Measurements from ENCODE around the gene BAIAP2.
"Not testable (repeated sequence)": the region's sequence is repeated elsewhere in the genome, so short reads cannot be mapped to it uniquely, and the experiment has no call there.

The BAIAP2 gene

GRCh38 chr17:81012574-81013447, 22.1 kb upstream of the BAIAP2 start:
- peak overlapping the region; percentile 56; the same call in 1 of the 2 replicates for H3K4me2 ChIP-seq
- H3K36me3 ChIP-seq = no peaks in the 10 kb centered on the region
- no peak overlapping the region for H3K9ac ChIP-seq
- H3K4me3 ChIP-seq = no peak overlapping the region
- H4K20me1 ChIP-seq = no peaks in the 10 kb centered on the region
- H3K27me3 ChIP-seq = peaks cover 4% of the 10 kb centered on the region; the same call in 1 of the 2 replicates
- H3K9me3 ChIP-seq = peaks cover 41% of the 10 kb centered on the region
- peaks cover 26% of the 10 kb centered on the region for H3K4me1 ChIP-seq
- no peak overlapping the region for H3K27ac ChIP-seq
- no peak for TF ChIP-seq Cebpa-rat (IDR thresholded peaks at IDR 0.05)

DNA sequence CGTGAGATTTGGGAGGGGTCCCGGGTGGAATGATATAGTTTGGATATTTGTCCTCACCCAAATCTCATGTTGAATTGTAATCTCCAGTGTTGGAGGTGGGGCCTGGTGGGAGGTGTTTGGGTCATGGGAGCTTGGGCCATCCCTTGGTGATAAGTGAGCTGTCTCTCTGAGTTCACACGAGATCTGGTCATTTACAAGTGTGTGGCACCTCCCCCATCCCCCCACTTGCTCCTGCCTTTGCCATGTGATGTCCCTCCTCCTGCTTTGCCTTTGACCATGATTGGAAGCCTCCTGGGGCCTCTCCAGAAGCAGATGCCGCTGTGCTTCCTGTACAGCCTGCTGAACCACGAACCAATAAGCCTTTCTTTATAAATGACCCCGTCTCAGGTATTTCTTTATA, 21.3 kb upstream of the BAIAP2 start:
- no peaks in the 10 kb centered on the region for H3K36me3 ChIP-seq
- no peak for TF ChIP-seq Cebpa-rat (IDR thresholded peaks at IDR 0.05)
- H3K4me1 ChIP-seq = peaks cover 34% of the 10 kb centered on the region
- H3K27me3 ChIP-seq = peaks cover 4% of the 10 kb centered on the region; the same call in 1 of the 2 replicates
- H3K4me2 ChIP-seq = peak overlapping the region; percentile 56
- H3K9me3 ChIP-seq = peaks cover 41% of the 10 kb centered on the region
- no peak overlapping the region for H3K27ac ChIP-seq
- H3K9ac ChIP-seq = no peak overlapping the region
- H4K20me1 ChIP-seq = no peaks in the 10 kb centered on the region
- no peak overlapping the region for H3K4me3 ChIP-seq

GRCh38 chr17:81015136-81015535, 19.8 kb upstream of the BAIAP2 start:
- Histone ChIP-seq H3K36me3 (no peaks in the 10 kb centered on the region), H3K4me3 (no peak overlapping the region), H3K27me3 (no peaks in the 10 kb centered on the region), H4K20me1 (no peaks in the 10 kb centered on the region), H3K9me3 (peaks cover 41% of the 10 kb centered on the region), H3K4me2 (no peak overlapping the region), H3K27ac (no peak overlapping the region), H3K4me1 (peaks cover 41% of the 10 kb centered on the region), H3K9ac (no peak overlapping the region)
- TF ChIP-seq Cebpa-rat (IDR thresholded peaks at IDR 0.05) = no peak

DNA sequence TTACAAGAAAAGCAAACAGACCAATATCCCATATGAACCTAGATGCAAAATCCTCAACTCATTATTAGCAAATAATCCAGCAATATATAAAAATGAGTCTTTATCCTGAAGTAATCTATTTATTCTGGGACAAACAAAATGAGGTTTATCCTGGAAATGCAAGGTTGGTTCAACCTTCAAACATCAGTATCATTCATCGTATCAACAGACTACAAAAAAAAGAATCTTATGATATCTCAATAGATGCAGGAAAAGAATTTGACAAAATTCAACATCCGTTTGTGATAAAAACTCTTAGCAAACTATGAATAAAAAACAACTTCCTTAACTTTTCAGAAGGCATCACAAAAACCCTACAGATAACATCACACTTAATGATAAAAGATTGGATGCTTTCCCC, 18.4 kb upstream of the BAIAP2 start:
- no peaks in the 10 kb centered on the region for H3K36me3 ChIP-seq
- peaks cover 27% of the 10 kb centered on the region for H3K9me3 ChIP-seq
- H3K27me3 ChIP-seq = no peaks in the 10 kb centered on the region
- H4K20me1 ChIP-seq = no peaks in the 10 kb centered on the region
- no peak overlapping the region for H3K4me3 ChIP-seq
- H3K9ac ChIP-seq = no peak overlapping the region
- peaks cover 41% of the 10 kb centered on the region for H3K4me1 ChIP-seq
- TF ChIP-seq Cebpa-rat (IDR thresholded peaks at IDR 0.05) = no peak
- H3K4me2 ChIP-seq = no peak overlapping the region
- H3K27ac ChIP-seq = no peak overlapping the region

- H3K9me3 ChIP-seq = peaks cover 19% of the 10 kb centered on the region
- H3K4me3 ChIP-seq, H3K9ac ChIP-seq, H3K36me3 ChIP-seq, H3K27me3 ChIP-seq, H4K20me1 ChIP-seq: not testable (repeated sequence)
- peak overlapping the region; percentile 76 for H3K27ac ChIP-seq
- peaks cover 41% of the 10 kb centered on the region for H3K4me1 ChIP-seq
- H3K4me2 ChIP-seq = peak overlapping the region; percentile 89
Measured at GRCh38 chr17:81017330-81017729, 17.6 kb upstream of the BAIAP2 start.

DNA sequence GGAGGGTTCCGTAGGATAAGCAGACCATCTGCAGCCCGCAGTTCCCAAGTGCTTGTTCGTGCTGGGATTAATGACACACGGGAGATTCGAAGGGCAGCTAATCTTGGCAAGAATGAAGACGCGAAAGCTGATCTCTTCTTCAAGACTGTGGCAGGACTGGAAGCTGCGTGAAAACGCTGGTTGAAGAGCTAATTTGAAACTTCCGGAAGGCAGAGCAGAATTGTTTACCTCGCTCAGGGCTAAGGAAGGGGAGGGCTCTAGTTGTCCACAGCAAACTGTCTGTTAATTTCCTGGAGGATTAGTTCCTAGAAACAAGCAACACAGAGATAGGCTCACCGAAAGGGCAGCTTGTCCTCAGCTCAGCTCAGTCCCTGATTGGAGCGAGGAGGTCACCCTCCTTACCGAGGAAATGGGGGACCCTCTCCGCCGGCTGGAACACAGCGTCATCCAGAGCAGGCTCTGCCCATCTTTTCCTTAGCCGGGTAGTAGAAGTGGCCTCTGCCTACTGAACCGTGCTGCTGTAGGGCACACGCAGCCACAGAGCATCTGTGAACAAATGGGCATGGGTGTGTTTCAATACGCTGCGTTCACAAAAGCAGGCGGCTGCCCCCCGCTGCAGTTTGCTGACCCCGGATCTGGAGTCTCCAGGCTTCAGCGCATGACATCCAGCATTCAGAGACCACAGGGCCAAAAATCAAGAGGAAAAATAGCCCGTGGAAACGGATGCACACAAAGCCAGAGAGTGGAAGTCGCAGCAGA, 16.7 kb upstream of the BAIAP2 start:
- peak overlapping the region; percentile 76 for H3K27ac ChIP-seq
- no peaks in the 10 kb centered on the region; the same call in 1 of the 2 replicates for H3K27me3 ChIP-seq
- H3K4me3 ChIP-seq = peak overlapping the region; percentile 60
- H4K20me1 ChIP-seq = 0 out of 2 replicates have a peak, but pooled peaks cover under 1% of the 10 kb centered on the region
- TF ChIP-seq Cebpa-rat (IDR thresholded peaks at IDR 0.05) = no peak
- peak overlapping the region; percentile 89 for H3K4me2 ChIP-seq
- peaks cover 12% of the 10 kb centered on the region for H3K9me3 ChIP-seq
- no peaks in the 10 kb centered on the region for H3K36me3 ChIP-seq
- peaks cover 42% of the 10 kb centered on the region for H3K4me1 ChIP-seq
- peak overlapping the region; percentile 67; the same call in 1 of the 2 replicates for H3K9ac ChIP-seq

DNA sequence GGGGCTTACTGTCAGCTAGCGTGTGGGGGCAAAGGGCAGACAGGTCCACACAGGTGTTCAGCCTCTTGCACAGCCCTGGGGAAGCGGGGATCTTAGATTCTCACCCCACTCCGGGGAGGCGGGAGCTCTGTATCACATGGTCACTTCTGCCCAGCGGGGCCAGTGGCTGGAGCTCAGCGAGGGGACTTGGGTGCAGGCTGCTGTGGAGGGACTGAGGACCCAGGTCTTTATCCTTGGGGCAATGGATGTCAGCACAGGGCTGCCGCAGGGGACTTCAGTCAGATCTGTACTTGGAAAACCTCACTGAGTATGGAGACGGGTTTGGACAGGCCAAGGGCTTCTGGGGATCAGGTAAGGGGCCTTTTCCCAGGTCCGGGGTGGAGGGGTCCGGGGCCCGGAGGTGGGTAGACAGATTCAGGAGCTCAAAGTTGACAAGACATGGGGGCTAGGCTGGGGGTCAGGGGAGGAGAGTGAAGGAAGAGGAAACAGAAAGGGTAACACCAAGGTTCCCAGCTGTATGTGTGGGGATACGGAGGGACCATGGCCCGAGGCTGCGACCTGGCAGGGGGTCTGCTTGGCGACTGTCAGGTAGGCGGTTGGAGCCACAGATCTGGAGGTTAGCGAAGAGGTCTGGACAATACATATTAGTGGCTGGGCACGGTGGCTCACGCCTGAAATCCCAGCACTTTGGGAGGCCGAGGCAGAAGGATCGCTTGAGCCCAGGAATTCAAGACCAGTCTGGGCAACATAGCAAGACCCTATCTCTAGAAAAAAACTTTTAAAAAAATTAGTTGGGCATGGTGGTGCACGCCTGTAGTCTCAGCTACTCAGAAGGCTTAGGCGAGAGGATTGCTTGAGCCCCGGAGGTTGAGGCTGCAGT, 15.1 kb upstream of the BAIAP2 start:
- Histone ChIP-seq H3K4me1 (peaks cover 41% of the 10 kb centered on the region), H4K20me1 (0 out of 2 replicates have a peak, but pooled peaks cover 4% of the 10 kb centered on the region), H3K27me3 (peaks cover 3% of the 10 kb centered on the region; the same call in 1 of the 2 replicates), H3K4me3 (no peak overlapping the region), H3K27ac (0 out of 2 replicates have a peak overlapping the region, but pooled peaks have one; percentile 6), H3K4me2 (peak overlapping the region; percentile 89), H3K9me3 (peaks cover 12% of the 10 kb centered on the region), H3K9ac (no peak overlapping the region), H3K36me3 (no peaks in the 10 kb centered on the region)
- TF ChIP-seq Cebpa-rat (IDR thresholded peaks at IDR 0.05) = no peak

GRCh38 chr17:81020443-81020766, 14.5 kb upstream of the BAIAP2 start:
- no peak overlapping the region for H3K4me2 ChIP-seq
- no peak overlapping the region for H3K27ac ChIP-seq
- no peak overlapping the region for H3K4me3 ChIP-seq
- peaks cover 9% of the 10 kb centered on the region for H3K27me3 ChIP-seq
- 0 out of 2 replicates have a peak, but pooled peaks cover 4% of the 10 kb centered on the region for H4K20me1 ChIP-seq
- TF ChIP-seq Cebpa-rat (IDR thresholded peaks at IDR 0.05) = no peak
- H3K9me3 ChIP-seq = peaks cover 12% of the 10 kb centered on the region
- peaks cover 41% of the 10 kb centered on the region for H3K4me1 ChIP-seq
- no peaks in the 10 kb centered on the region for H3K36me3 ChIP-seq
- H3K9ac ChIP-seq = no peak overlapping the region

DNA sequence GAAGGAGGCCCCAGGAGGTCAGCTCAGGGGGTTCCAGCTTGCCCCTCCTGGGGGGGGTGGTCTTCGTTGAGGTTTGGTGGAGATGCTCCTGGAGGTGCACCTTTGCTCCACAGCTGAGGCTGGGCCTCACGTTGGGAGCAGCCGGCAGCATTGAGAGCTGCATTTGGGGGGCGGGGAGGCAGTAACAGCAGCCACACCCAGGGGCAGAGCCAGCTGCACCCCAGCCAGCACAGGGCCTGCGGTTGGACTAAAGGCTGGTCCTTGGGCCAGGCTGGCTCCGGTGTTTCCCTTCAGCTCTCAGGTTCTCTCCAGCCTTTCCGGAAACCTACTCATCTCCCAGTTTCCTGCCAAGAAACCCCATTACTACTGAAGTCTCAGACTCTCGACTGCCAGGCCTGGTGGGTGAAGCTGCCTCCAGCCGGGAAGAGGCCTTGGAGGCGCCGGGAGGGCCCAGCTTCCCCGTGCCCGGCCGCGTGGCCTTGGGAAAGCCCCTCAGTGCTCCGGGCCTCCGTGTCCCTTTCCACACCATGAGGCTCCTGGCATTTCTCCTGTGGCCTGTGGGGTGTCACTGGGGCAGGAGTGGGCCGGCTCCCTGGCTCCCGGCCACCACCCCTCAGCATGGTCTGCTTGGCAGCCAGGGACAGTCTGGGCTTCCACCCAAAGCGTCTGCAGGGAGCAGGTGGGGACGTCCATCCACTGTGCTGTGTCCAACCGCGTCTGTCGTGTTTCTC, 14.0 kb upstream of the BAIAP2 start:
- peaks cover 41% of the 10 kb centered on the region for H3K4me1 ChIP-seq
- no peaks in the 10 kb centered on the region for H3K36me3 ChIP-seq
- H3K4me2 ChIP-seq = no peak overlapping the region
- H4K20me1 ChIP-seq = peaks cover 10% of the 10 kb centered on the region; the same call in 1 of the 2 replicates
- H3K4me3 ChIP-seq = no peak overlapping the region
- H3K9ac ChIP-seq = no peak overlapping the region
- TF ChIP-seq Cebpa-rat (IDR thresholded peaks at IDR 0.05) = no peak
- peaks cover 14% of the 10 kb centered on the region for H3K27me3 ChIP-seq
- no peak overlapping the region for H3K27ac ChIP-seq
- peaks cover 10% of the 10 kb centered on the region for H3K9me3 ChIP-seq
